ENCODE results near the gene RFX4.
"Not testable (repeated sequence)": the region's sequence is repeated elsewhere in the genome, so short reads cannot be mapped to it uniquely, and the experiment has no call there.

- TF ChIP-seq CTCF, POLR2A (IDR thresholded peaks at IDR 0.05): not testable (repeated sequence)
Observed at GRCh38 chr12:106692033-106692432, 109.2 kb downstream of the RFX4 start.

All from adrenal gland (tissue), 5 donors.